ENCODE results near the gene NINJ1. TPM values are rescaled to one million over a fixed set of nuclear protein-coding genes. Genes with fewer than 3 reads are reported as not detected.
A peak's percentile ranks its signal among the peaks of the same experiment; 100 is the strongest.

Gene NINJ1
- total RNA-seq, 1 donor from 2014 or later = 21.6 TPM

GRCh38 chr9:93156475-93157008 is 22.5 kb upstream of the NINJ1 start:
- no peak for DNase-seq (ENCODE audit: extremely low spot score, unreplicated experiment)
- Mint-ChIP-seq H3K4me3 (no peak overlapping the region), H3K36me3 (no peaks in the 10 kb centered on the region), H3K4me1 (ENCODE audit: unreplicated experiment) (peaks cover 15% of the 10 kb centered on the region), H3K27me3 (no peaks in the 10 kb centered on the region), H3K9me3 (no peaks in the 10 kb centered on the region), H3K27ac (no peak overlapping the region)
- no peak for TF ChIP-seq CTCF (conservative IDR thresholded peaks at IDR 0.05)

GRCh38 chr9:93155716-93156474 is 21.8 kb upstream of the NINJ1 start:
- no peak overlapping the region for H3K4me3 Mint-ChIP-seq
- no peak for DNase-seq (ENCODE audit: extremely low spot score, unreplicated experiment)
- no peak for TF ChIP-seq CTCF (conservative IDR thresholded peaks at IDR 0.05)
- no peaks in the 10 kb centered on the region for H3K9me3 Mint-ChIP-seq
- no peaks in the 10 kb centered on the region for H3K36me3 Mint-ChIP-seq
- peaks cover 15% of the 10 kb centered on the region for H3K4me1 Mint-ChIP-seq (ENCODE audit: unreplicated experiment)
- H3K27ac Mint-ChIP-seq = no peak overlapping the region
- H3K27me3 Mint-ChIP-seq = no peaks in the 10 kb centered on the region

GRCh38 chr9:93154293-93154903 is 20.3 kb upstream of the NINJ1 start:
- peaks cover 1% of the 10 kb centered on the region for H3K4me1 Mint-ChIP-seq (ENCODE audit: unreplicated experiment)
- no peaks in the 10 kb centered on the region for H3K36me3 Mint-ChIP-seq
- no peak for DNase-seq (ENCODE audit: extremely low spot score, unreplicated experiment)
- peak; percentile 76 for TF ChIP-seq CTCF (conservative IDR thresholded peaks at IDR 0.05)
- no peak overlapping the region for H3K27ac Mint-ChIP-seq
- H3K27me3 Mint-ChIP-seq = no peaks in the 10 kb centered on the region
- no peaks in the 10 kb centered on the region for H3K9me3 Mint-ChIP-seq
- H3K4me3 Mint-ChIP-seq = no peak overlapping the region

- Mint-ChIP-seq H3K4me1 (ENCODE audit: unreplicated experiment) (no peaks in the 10 kb centered on the region), H3K27me3 (no peaks in the 10 kb centered on the region), H3K9me3 (peaks cover 5% of the 10 kb centered on the region), H3K36me3 (no peaks in the 10 kb centered on the region), H3K4me3 (no peak overlapping the region), H3K27ac (no peak overlapping the region)
- TF ChIP-seq CTCF (conservative IDR thresholded peaks at IDR 0.05) = no peak
- DNase-seq (ENCODE audit: extremely low spot score, unreplicated experiment) = no peak
These were observed 17.2 kb upstream of the NINJ1 start for GRCh38 chr9:93151097-93151784.

GRCh38 chr9:93149361-93149760 is 15.3 kb upstream of the NINJ1 start:
- H3K4me1 Mint-ChIP-seq (ENCODE audit: unreplicated experiment) = peaks cover 2% of the 10 kb centered on the region
- no peak overlapping the region for H3K4me3 Mint-ChIP-seq
- H3K27me3 Mint-ChIP-seq = no peaks in the 10 kb centered on the region
- peaks cover 5% of the 10 kb centered on the region for H3K9me3 Mint-ChIP-seq
- H3K27ac Mint-ChIP-seq = no peak overlapping the region
- no peak for TF ChIP-seq CTCF (conservative IDR thresholded peaks at IDR 0.05)
- H3K36me3 Mint-ChIP-seq = no peaks in the 10 kb centered on the region
- no peak for DNase-seq (ENCODE audit: extremely low spot score, unreplicated experiment)

Measured in type B pancreatic cell (in vitro differentiated cells).